HG03460 (cell line): ENCODE measurements around the gene CUL5.
"Not testable (repeated sequence)": the region's sequence is repeated elsewhere in the genome, so short reads cannot be mapped to it uniquely, and the experiment has no call there.

Source experiments
- ATAC-seq: cut with Tn5 transposase; IDR thresholded peaks from one replicate; pipeline ENCODE4 v1.9.1; 2021; ENCODE audit not compliant: unreplicated experiment

CUL5 gene

GRCh38 chr11:108111126-108111525, 102.4 kb downstream of the CUL5 start:
- ATAC-seq: no peak

DNA sequence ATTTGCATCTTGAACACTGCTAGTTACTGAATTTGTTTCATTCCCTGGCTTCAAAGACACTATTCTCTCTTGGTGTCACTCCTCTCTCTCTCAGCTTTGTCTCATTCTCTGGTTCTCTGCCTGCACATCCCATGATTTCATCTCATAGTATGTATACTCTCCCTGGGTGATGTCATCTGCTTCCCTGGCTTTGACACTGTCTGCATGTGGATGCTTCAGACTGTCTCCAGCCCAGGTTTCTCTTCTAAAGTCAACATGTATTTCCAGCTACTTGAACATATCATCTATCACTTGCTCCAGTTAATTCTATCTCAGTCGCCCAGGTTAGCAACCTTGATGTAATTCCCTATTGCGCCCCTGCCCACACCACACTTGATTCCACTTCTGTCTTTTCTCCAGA, 103.4 kb downstream of the CUL5 start:
- no peak for ATAC-seq

DNA sequence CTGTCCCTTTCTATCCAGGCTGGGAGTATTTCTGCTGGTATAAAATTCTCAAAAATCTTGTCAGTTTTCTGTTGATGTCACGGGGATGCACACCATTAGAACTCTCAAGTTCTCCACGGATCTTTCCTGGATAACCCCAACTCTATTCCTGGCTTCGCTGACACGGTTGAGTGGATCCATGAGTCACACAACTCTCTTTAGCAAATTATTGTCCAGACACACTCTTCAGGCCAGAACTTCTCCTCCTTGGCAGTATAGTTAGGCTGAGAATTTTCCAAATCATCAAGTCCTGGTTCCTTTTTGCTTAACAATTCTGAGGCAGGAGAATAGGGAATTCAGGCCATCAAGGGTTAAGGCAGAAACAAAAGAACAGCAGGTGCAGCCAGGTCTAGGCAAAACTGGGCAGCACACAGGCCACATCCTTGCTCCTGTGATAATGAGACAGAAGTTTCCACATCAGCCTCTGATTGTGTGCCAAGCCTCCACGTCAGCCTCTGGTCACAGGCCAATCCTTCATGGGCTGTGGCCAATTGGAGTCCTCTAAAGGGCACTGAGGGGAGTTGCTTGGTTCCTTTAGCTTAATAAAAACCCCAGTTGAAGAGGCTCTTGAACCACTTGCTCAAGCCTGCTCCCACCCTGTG, 106.9 kb downstream of the CUL5 start:
- no peak for ATAC-seq

DNA sequence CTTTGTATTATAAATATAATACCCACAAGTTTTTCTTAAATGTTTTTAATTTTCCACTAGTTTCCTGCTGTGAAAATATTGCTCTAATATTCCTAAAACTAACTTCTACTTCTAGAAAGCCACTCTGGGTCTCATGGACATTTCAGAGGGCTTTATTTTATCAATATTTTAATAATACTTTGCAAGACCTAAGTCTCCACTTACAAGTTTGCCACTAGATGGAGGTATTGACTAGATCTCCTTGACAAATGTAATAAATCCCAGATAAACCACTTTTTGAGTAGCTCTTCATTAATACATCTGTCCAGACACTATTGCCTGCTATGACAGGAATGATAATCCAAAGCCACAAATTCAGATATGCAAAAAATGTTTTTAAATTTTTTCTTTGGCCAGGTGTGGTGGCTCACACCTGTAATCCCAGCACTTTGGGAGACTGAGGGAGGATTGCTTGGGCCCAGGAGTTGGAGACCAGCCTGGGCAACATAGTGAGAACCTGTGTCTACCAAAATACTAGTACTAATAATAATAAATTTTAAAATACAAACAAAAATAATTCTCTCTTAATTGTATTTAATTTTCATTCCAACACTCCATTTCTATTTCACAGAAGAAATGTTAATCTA, 109.2 kb downstream of the CUL5 start:
- no peak for ATAC-seq

- not testable (repeated sequence) for ATAC-seq
Observed at GRCh38 chr11:108120936-108121273, 112.2 kb downstream of the CUL5 start.

DNA sequence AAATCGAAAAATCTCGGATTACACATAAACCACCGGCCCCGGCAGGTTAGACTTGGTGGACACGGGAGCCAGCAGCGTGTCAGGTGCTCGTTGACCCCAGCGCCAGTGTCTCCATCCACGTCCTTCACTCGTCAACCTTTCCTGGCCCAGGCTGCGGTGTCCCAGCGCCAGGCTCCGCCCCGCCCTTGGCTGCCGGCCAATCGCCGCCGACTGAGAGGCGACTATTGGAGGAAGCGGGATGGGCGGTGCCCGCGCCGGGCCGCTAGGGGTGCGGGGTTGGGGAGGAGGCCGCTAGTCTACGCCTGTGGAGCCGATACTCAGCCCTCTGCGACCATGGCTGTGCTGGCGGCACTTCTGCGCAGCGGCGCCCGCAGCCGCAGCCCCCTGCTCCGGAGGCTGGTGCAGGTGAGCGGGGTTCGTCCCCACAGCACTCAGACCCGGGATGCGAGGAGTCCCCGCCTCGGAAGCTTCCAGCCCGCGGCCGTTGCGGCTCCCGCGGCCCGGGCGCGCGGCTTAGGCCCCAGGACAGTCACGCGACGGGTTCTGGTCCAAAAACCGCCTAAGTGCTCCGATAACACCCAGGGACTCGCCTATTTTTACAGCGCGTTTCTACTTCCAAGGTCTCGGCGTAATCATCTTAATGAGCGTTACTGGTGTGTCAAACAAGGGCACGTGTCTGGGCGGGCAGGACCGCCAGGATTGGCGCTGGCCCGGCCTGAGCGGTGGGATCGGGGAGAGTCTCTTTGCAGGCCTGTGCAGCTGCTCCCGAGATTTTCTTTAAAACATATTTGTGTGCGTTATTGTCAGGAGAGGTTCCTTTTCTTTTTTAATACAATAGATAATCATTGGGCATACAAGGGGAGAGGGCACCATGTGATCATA, 112.8 kb downstream of the CUL5 start, which contains the start of gene ACAT1:
TSS of gene ACAT1 (plus strand) at position 294 of the 882 bp plus-strand sequence. CDS start at position 334, 40 bp downstream.
- ATAC-seq: peak; percentile 97

DNA sequence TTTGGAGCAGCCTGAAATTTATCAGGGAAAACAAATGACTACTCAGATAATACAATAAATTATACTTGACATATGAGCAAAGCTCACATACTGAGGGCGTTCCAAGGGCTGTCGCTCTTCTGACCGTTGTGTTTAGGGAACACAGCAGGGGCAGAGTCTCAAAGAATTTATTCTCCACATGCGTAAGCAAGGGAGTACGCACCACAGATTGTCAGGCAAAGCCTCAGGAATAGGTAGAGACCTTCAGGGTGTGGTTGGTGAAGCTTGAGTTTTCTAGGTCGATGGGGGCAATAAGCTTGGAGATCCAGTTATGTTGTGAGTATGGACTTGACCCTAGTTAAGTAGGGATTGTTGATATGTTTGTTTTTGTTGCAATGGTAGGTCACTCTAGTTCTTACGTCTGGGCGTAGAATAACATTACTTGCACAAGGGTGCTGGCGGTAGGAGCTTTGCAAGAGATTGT, 113.5 kb downstream of the CUL5 start:
- ATAC-seq: no peak

DNA sequence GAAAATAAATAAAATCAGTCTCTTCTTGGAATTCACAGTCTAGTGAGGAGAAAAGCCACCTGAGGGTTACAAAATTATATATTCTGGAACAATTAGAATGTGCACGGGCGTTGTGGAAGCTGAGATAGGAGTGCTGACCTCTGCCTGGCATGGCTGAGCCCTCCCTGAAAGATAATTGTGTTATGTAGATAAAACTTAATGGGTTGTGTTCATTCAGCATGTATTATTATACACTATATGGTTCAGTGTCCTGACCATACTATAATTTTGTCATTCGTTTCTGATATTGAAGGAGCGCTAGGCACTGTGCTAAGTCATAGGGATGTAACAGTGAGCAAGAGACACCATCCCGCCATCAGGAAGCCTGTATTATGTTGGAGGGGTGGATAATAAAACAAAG, 116.4 kb downstream of the CUL5 start:
- no peak for ATAC-seq

DNA sequence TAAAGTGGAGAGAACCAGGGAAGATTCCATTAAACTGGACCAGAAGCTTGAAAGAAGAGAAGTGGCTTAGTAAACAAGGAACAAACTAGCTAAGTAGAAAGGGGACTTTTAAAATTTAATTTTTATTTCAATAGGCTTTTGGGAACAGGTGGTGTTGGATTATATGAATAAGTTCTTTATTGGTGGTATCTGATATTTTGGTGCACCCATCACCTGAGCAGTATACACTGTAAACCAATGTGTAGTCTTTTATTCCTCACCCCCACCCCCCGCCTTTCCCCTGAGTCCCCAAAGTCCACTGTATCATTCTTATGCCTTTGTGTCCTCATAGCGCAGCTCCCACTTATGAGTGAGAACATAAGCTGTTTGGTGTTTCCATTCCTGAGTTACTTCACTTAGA, 120.1 kb downstream of the CUL5 start:
- no peak for ATAC-seq

DNA sequence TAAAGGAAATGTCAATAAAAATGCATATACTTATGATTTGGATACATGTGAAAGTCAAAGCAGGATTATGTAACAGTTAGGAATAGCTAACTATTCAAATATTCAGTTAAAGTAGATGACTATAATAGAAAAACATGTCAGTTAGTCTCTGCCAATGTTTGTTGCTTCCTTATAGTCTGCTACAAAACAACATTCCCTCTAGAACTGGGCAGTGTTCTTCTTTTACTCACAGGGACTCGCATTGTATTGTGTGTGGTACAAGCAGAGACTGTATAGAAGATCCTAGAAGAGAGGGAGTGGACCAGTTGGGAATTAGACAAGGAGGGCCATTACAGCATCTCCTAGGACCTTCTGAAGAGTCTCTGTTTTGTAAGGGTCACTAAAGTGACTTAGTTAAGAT, 123.3 kb downstream of the CUL5 start:
- no peak for ATAC-seq

- not testable (repeated sequence) for ATAC-seq
Observed at GRCh38 chr11:108132993-108133538, 124.4 kb downstream of the CUL5 start.

DNA sequence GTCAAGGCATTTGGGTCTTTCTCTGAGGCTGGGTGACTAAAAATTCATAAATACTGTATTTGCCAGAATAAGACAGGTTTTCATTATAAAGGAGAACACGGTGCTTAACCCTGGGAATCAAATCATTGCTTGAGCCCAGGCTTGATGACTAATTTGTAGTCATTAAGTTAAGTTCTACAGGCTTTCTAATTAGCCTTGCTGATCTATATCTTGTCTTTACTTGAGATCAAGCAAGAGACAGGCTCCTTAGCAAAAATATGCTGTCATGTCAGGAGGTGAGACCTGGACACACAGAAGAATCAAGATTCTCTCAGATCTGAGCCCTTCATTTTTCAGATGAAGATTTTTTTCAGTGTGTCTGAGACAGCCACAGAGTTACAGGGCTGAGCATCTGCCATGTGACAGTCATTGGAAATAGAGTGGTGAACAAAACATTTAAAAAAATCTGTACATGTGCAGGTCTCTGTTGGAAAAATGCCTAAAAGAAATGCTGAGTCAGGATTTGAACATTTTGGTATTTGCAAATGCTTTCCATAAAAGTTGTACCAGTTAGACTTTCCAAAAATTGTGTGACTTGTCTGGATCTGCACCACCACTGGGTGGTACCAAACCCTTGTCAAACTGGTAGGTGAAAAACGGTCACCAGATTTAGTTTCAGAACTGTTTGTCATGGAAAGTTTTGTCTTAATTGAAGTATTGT, 127.3 kb downstream of the CUL5 start:
- no peak for ATAC-seq

DNA sequence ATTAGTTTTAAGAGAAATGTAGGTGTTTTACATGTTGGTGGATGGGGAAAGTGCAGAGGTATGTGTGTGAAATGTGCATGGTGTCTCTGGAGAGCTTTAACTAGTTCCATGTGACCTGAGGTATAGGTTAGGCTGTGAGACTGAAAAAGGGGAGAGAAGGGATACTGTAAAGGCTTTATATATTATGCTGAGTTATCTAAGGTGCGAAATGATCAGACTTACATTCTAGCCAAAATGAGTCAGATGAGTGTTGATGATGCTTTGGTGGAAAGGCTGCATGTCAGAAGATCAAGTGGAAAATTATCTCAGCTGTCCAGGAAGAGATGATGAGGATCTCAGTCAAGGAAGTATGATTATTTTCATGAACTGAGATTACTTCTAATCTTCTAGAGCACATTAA, 128.5 kb downstream of the CUL5 start:
- ATAC-seq: no peak

- no peak for ATAC-seq
Observed at GRCh38 chr11:108142304-108142703, 133.6 kb downstream of the CUL5 start.

- ATAC-seq: no peak
Observed at GRCh38 chr11:108144615-108145014, 135.9 kb downstream of the CUL5 start.

GRCh38 chr11:108147150-108147549, 138.5 kb downstream of the CUL5 start:
- no peak for ATAC-seq

DNA sequence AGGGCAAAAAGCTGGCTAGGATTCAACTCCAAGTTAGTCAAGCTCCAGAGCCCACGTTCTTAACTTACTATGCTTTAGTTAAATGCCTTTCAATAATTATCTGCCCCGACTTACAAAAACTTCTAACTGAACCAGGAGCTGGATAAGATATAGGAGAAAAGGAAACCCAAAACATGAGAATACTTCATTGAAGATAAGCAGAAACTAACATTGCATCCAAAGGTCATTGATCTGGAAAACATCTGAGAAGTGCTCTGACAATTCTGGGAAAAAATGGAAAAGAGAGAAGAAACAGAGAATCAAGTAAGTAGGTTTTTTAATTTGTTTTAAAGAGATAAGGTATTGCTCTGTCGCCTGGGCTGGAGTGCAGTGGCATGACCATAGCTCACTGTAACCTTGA, 139.9 kb downstream of the CUL5 start:
- no peak for ATAC-seq

DNA sequence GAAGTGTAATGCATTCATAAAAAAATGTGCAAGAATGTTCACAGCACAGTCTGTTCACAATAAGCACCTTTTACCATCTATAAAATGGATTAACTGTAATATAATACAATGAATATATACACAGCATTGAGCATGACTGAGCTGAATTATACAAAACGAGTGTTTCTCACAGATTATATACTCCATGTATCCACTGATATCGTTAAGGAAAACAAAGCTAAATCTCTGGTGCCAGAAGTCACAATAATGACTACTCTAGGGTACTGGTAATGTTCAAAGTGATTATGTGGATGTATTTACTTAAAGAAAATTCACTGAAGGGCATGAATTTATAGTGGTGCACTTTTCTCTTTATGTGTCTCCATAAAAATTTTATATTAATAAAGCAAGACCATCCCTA, 145.9 kb downstream of the CUL5 start:
- ATAC-seq: no peak
